GM23338 (cell line): ENCODE data around the gene TMEM252. TPM values are rescaled to one million over a fixed set of nuclear protein-coding genes. Genes with fewer than 3 reads are reported as not detected.

ENCODE experiments used
- ATAC-seq: fragments of 200-7000 bp; cut with Tn5 transposase; 3 replicates; pipeline ENCODE4 v1.9.1; 2020
- DNase-seq: peaks from one replicate; pipeline ENCODE4 v3.0.0-alpha.2; 2015; ENCODE audit warnings: low spot score
- H2AFZ ChIP-seq: fragments of 200-600 bp; sonication (generic); 2 replicates; pipeline ENCODE4 v1.8.0; 2016; ENCODE audit warnings: antibody characterized with exemption, mild to moderate bottlenecking, moderate library complexity
- H3F3A ChIP-seq: fragments of 200-600 bp; sonication (generic); replicated peaks from 2 replicates; pipeline ENCODE4 v1.8.0; 2017; ENCODE audit warnings: antibody characterized with exemption, mixed run types, low read depth
- H3K27ac ChIP-seq: fragments of 200-600 bp; sonication (generic); 2 replicates; pipeline ENCODE4 v1.6.1; 2016; ENCODE audit warnings: low read depth
- H3K27me3 ChIP-seq: fragments of 200-600 bp; sonication (generic); 2 replicates; pipeline ENCODE4 v1.8.0; 2016; ENCODE audit warnings: mild to moderate bottlenecking, mixed run types, moderate library complexity; ENCODE audit not compliant: insufficient read depth
- H3K36me3 ChIP-seq: fragments of 200-600 bp; sonication (generic); 2 replicates; pipeline ENCODE4 v1.8.0; 2016; ENCODE audit warnings: mild to moderate bottlenecking; ENCODE audit not compliant: insufficient read depth
- H3K4me1 ChIP-seq: fragments of 200-600 bp; sonication (generic); 2 replicates; pipeline ENCODE4 v1.8.0; 2016; ENCODE audit warnings: mild to moderate bottlenecking, moderate library complexity; ENCODE audit not compliant: insufficient read depth
- H3K4me2 ChIP-seq: fragments of 200-600 bp; sonication (generic); 2 replicates; pipeline ENCODE4 v1.7.1; 2017; ENCODE audit warnings: mixed run types
- H3K4me3 ChIP-seq: fragments of 200-600 bp; sonication (generic); 2 replicates; pipeline ENCODE4 v1.6.1; 2016; ENCODE audit warnings: mixed run types
- H3K79me2 ChIP-seq: fragments of 200-600 bp; sonication (generic); replicated peaks from 2 replicates; pipeline ENCODE4 v1.8.0; 2017; ENCODE audit warnings: mild to moderate bottlenecking; ENCODE audit not compliant: insufficient read depth
- H3K9me2 ChIP-seq: fragments of 200-600 bp; sonication (generic); 2 replicates; pipeline ENCODE4 v1.8.0; 2017; ENCODE audit not compliant: insufficient read depth
- H4K20me1 ChIP-seq: fragments of 200-600 bp; sonication (generic); replicated peaks from 2 replicates; pipeline ENCODE4 v1.8.0; 2017; ENCODE audit warnings: mild to moderate bottlenecking; ENCODE audit not compliant: insufficient read depth
- H3K27ac Mint-ChIP-seq: 2 replicates; pipeline ENCODE4 v1.8.0; 2020; ENCODE audit warnings: inconsistent platforms, mild to moderate bottlenecking, moderate library complexity, mixed read lengths
- H3K27me3 Mint-ChIP-seq: 3 replicates; pipeline ENCODE4 v1.8.0; 2022; ENCODE audit warnings: low read depth, mild to moderate bottlenecking, moderate library complexity, mixed read lengths, inconsistent platforms; ENCODE audit not compliant: insufficient read depth, poor library complexity
- H3K36me3 Mint-ChIP-seq: 3 replicates; pipeline ENCODE4 v1.8.0; 2021; ENCODE audit warnings: low read depth, mild to moderate bottlenecking, inconsistent platforms, moderate library complexity, mixed read lengths
- H3K4me1 Mint-ChIP-seq: 3 replicates; pipeline ENCODE4 v1.8.0; 2020; ENCODE audit warnings: mild to moderate bottlenecking, inconsistent platforms, mixed read lengths
- H3K4me3 Mint-ChIP-seq: 3 replicates; pipeline ENCODE4 v1.8.0; 2021; ENCODE audit warnings: moderate library complexity, mild to moderate bottlenecking, inconsistent platforms, mixed read lengths
- H3K9me3 Mint-ChIP-seq: 3 replicates; pipeline ENCODE4 v1.8.0; 2020; ENCODE audit warnings: moderate library complexity, mild to moderate bottlenecking, inconsistent platforms, mixed read lengths
- CTCF ChIP-seq, 2 experiments: fragments of 200-600 bp in 1 of 2; sonication (generic) in 1 of 2; conservative IDR thresholded peaks; 2 replicates each; pipeline versions ENCODE4 v1.5.1 to v1.6.1; 2016 to 2017; ENCODE audit warnings: antibody characterized with exemption in 2 of 2, low read depth in 2 of 2, mild to moderate bottlenecking in 2 of 2, moderate library complexity in 1 of 2
- POLR2AphosphoS5 ChIP-seq: IDR thresholded peaks from 2 replicates; pipeline ENCODE4 v1.6.1; 2016; ENCODE audit warnings: antibody characterized with exemption, low read depth
- STAT1 ChIP-seq: IDR thresholded peaks from one replicate; pipeline ENCODE4 v1.6.1; 2016; ENCODE audit warnings: antibody characterized with exemption; ENCODE audit not compliant: unreplicated experiment
- ZNF331 ChIP-seq: fragments of 250-450 bp; sonication (Bioruptor Pico); IDR thresholded peaks from 2 replicates; pipeline ENCODE4 v1.5.0; 2020; ENCODE audit warnings: low read depth, mild to moderate bottlenecking, moderate library complexity
- polyA plus RNA-seq: library from polyadenylated mRNA; unstranded; fragments of >200 nt; fragmentation: Nextera tagmentation; extraction: Ambion mirVana; gene quantifications from 2 replicates; pipeline ENCODE4 v1.2.1, GENCODE V29; 2016
- total RNA-seq: library from RNA; depleted of rRNA; stranded (reverse); fragments of >200 nt; shearing (Covaris generic); gene quantifications from 2 replicates; pipeline ENCODE4 v1.2.3, GENCODE V29; 2014
- TF ChIP-seq, protein P1 (sequence below): fragments of 250-450 bp; sonication (Bioruptor Pico); IDR thresholded peaks from 2 replicates; pipeline ENCODE4 v1.5.0; 2020; ENCODE audit warnings: mild to moderate bottlenecking, moderate library complexity
- TF ChIP-seq, protein P2 (sequence below): IDR thresholded peaks from one replicate; pipeline ENCODE4 v1.6.1; 2018; ENCODE audit warnings: antibody characterized with exemption; ENCODE audit not compliant: unreplicated experiment

The TMEM252 gene
- total and polyA plus RNA-seq, 2 experiments from 2014 or later, result not detected

DNA sequence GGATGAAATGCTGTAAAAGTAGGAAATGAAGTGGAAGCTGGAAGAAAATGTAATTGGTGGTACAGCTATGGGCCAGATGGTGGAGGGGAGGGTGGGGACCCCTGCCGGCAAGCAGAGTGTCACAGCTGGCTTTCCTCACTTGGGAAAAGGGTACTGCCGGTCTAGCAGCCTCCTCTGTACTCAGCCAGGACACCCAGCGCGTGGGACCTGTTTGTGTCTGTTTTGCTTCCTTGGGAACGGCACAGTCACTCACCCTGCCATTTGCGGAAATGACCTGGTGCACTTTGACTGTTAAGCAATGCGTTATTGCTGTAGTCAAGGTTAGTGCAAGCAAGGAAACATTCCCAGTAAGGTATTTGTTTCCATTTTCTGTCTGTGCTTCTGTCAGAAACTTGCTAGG lies 10.1 kb downstream of the TMEM252 start:
- Histone ChIP-seq H3K27ac (no peak overlapping the region), H3K36me3 (no peaks in the 10 kb centered on the region), H3K9me2 (no peaks in the 10 kb centered on the region), H3F3A (no peaks in the 10 kb centered on the region), H3K79me2 (no peaks in the 10 kb centered on the region), H3K27me3 (peaks cover 58% of the 10 kb centered on the region), H3K4me1 (no peaks in the 10 kb centered on the region), H3K4me2 (no peak overlapping the region), H2AFZ (no peak overlapping the region), H3K4me3 (no peak overlapping the region), H4K20me1 (no peaks in the 10 kb centered on the region)
- Mint-ChIP-seq H3K27ac (no peak overlapping the region), H3K27me3 (peaks cover 5% of the 10 kb centered on the region), H3K4me3 (no peak overlapping the region), H3K4me1 (peaks cover 2% of the 10 kb centered on the region; the same call in 1 of the 3 replicates), H3K36me3 (no peaks in the 10 kb centered on the region), H3K9me3 (no peaks in the 10 kb centered on the region)
- TF ChIP-seq, protein P1, sequence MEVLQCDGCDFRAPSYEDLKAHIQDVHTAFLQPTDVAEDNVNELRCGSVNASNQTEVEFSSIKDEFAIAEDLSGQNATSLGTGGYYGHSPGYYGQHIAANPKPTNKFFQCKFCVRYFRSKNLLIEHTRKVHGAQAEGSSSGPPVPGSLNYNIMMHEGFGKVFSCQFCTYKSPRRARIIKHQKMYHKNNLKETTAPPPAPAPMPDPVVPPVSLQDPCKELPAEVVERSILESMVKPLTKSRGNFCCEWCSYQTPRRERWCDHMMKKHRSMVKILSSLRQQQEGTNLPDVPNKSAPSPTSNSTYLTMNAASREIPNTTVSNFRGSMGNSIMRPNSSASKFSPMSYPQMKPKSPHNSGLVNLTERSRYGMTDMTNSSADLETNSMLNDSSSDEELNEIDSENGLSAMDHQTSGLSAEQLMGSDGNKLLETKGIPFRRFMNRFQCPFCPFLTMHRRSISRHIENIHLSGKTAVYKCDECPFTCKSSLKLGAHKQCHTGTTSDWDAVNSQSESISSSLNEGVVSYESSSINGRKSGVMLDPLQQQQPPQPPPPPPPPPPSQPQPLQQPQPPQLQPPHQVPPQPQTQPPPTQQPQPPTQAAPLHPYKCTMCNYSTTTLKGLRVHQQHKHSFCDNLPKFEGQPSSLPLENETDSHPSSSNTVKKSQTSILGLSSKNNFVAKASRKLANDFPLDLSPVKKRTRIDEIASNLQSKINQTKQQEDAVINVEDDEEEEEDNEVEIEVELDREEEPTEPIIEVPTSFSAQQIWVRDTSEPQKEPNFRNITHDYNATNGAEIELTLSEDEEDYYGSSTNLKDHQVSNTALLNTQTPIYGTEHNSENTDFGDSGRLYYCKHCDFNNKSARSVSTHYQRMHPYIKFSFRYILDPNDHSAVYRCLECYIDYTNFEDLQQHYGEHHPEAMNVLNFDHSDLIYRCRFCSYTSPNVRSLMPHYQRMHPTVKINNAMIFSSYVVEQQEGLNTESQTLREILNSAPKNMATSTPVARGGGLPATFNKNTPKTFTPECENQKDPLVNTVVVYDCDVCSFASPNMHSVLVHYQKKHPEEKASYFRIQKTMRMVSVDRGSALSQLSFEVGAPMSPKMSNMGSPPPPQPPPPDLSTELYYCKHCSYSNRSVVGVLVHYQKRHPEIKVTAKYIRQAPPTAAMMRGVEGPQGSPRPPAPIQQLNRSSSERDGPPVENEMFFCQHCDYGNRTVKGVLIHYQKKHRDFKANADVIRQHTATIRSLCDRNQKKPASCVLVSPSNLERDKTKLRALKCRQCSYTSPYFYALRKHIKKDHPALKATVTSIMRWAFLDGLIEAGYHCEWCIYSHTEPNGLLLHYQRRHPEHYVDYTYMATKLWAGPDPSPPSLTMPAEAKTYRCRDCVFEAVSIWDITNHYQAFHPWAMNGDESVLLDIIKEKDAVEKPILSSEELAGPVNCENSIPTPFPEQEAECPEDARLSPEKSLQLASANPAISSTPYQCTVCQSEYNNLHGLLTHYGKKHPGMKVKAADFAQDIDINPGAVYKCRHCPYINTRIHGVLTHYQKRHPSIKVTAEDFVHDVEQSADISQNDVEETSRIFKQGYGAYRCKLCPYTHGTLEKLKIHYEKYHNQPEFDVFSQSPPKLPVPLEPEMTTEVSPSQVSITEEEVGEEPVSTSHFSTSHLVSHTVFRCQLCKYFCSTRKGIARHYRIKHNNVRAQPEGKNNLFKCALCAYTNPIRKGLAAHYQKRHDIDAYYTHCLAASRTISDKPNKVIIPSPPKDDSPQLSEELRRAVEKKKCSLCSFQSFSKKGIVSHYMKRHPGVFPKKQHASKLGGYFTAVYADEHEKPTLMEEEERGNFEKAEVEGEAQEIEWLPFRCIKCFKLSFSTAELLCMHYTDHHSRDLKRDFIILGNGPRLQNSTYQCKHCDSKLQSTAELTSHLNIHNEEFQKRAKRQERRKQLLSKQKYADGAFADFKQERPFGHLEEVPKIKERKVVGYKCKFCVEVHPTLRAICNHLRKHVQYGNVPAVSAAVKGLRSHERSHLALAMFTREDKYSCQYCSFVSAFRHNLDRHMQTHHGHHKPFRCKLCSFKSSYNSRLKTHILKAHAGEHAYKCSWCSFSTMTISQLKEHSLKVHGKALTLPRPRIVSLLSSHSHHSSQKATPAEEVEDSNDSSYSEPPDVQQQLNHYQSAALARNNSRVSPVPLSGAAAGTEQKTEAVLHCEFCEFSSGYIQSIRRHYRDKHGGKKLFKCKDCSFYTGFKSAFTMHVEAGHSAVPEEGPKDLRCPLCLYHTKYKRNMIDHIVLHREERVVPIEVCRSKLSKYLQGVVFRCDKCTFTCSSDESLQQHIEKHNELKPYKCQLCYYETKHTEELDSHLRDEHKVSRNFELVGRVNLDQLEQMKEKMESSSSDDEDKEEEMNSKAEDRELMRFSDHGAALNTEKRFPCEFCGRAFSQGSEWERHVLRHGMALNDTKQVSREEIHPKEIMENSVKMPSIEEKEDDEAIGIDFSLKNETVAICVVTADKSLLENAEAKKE, result no peak
- TF ChIP-seq ZNF331 (CRISPR knock-in tag), result no peak
- TF ChIP-seq STAT1, result no peak
- TF ChIP-seq, protein P2, sequence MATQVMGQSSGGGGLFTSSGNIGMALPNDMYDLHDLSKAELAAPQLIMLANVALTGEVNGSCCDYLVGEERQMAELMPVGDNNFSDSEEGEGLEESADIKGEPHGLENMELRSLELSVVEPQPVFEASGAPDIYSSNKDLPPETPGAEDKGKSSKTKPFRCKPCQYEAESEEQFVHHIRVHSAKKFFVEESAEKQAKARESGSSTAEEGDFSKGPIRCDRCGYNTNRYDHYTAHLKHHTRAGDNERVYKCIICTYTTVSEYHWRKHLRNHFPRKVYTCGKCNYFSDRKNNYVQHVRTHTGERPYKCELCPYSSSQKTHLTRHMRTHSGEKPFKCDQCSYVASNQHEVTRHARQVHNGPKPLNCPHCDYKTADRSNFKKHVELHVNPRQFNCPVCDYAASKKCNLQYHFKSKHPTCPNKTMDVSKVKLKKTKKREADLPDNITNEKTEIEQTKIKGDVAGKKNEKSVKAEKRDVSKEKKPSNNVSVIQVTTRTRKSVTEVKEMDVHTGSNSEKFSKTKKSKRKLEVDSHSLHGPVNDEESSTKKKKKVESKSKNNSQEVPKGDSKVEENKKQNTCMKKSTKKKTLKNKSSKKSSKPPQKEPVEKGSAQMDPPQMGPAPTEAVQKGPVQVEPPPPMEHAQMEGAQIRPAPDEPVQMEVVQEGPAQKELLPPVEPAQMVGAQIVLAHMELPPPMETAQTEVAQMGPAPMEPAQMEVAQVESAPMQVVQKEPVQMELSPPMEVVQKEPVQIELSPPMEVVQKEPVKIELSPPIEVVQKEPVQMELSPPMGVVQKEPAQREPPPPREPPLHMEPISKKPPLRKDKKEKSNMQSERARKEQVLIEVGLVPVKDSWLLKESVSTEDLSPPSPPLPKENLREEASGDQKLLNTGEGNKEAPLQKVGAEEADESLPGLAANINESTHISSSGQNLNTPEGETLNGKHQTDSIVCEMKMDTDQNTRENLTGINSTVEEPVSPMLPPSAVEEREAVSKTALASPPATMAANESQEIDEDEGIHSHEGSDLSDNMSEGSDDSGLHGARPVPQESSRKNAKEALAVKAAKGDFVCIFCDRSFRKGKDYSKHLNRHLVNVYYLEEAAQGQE, result no peak
- no peak for TF ChIP-seq POLR2AphosphoS5
- TF ChIP-seq CTCF (conservative IDR thresholded peaks at IDR 0.05; ENCODE audit: low read depth in 2 of 2), result peak; percentile 30 to 48; a peak in 3 of 4 replicates
- ATAC-seq (peak; percentile 77), DNase-seq (peak; percentile 55)
